IMR-90 (cell line): ENCODE measurements around the gene DDX10. TPM values are rescaled to one million over a fixed set of nuclear protein-coding genes. Genes with fewer than 3 reads are reported as not detected.

ENCODE experiments used
- ATAC-seq: fragments of 200-7000 bp; cut with Tn5 transposase; 2 replicates; pipeline ENCODE4 v1.9.1; 2020; ENCODE audit warnings: low read depth, mild to moderate bottlenecking, moderate library complexity
- BruUV-seq: library from RNA; stranded (reverse); fragments of 400-500 nt; replicated peaks from 2 replicates; lab custom pipeline; 2021; lab: Mats Ljungman, UMichigan
- CTCF ChIA-PET: fragments of 300-600 bp; formaldehyde crosslinking; extraction: SDS; loops from one replicate; lab custom pipeline; 2021; ENCODE audit warnings: antibody characterized with exemption; lab: Yijun Ruan, JAX
- POLR2A ChIA-PET: fragments of 300-600 bp; sonication (Branson Sonifier 250); formaldehyde crosslinking; loops from one replicate; lab custom pipeline; 2022; ENCODE audit warnings: antibody characterized with exemption; ENCODE audit not compliant: unreplicated experiment; lab: Charles Lee
- DNase-seq: peaks from one replicate; pipeline ENCODE4 v3.0.0; 2013
- H2AFZ ChIP-seq: replicated peaks from 2 replicates; pipeline ENCODE3; 2013; ENCODE audit warnings: low read length, mild to moderate bottlenecking; ENCODE audit not compliant: poor library complexity
- H2AK5ac ChIP-seq: 2 replicates; pipeline ENCODE4 v1.6.1; 2013; ENCODE audit warnings: low read depth, low read length, inconsistent platforms
- H2AK9ac ChIP-seq: replicated peaks from 2 replicates; pipeline ENCODE3; 2013; ENCODE audit warnings: mild to moderate bottlenecking, low read depth, low read length, moderate library complexity; ENCODE audit not compliant: poor library complexity
- H2BK120ac ChIP-seq: 2 replicates; pipeline ENCODE4 v1.6.1; 2013; ENCODE audit warnings: low read depth, low read length, inconsistent platforms
- H2BK15ac ChIP-seq: 3 replicates; pipeline ENCODE4 v1.6.1; 2013; ENCODE audit warnings: low read depth, low read length, inconsistent platforms
- H2BK20ac ChIP-seq: 2 replicates; pipeline ENCODE4 v1.6.1; 2013; ENCODE audit warnings: low read depth, mild to moderate bottlenecking, inconsistent platforms, low read length, moderate library complexity
- H2BK5ac ChIP-seq: 2 replicates; pipeline ENCODE4 v1.6.1; 2013; ENCODE audit warnings: mild to moderate bottlenecking, low read depth, low read length, inconsistent platforms; ENCODE audit not compliant: poor library complexity, severe bottlenecking
- H3K14ac ChIP-seq: replicated peaks from 2 replicates; pipeline ENCODE4 v1.6.1; 2013; ENCODE audit warnings: low read depth, low read length, inconsistent platforms
- H3K18ac ChIP-seq: 2 replicates; pipeline ENCODE4 v1.6.1; 2013; ENCODE audit warnings: low read depth, low read length, control low read depth
- H3K23ac ChIP-seq: 2 replicates; pipeline ENCODE4 v1.6.1; 2013; ENCODE audit warnings: low read depth, low read length, inconsistent platforms
- H3K27ac ChIP-seq: 2 replicates; pipeline ENCODE4 v1.5.1; 2013; ENCODE audit warnings: mild to moderate bottlenecking, control low read depth, low read length; ENCODE audit not compliant: insufficient read depth
- H3K27me3 ChIP-seq: 2 replicates; pipeline ENCODE4 v1.6.1; 2013; ENCODE audit warnings: low read length; ENCODE audit not compliant: control insufficient read depth, insufficient read depth
- H3K36me3 ChIP-seq: 2 replicates; pipeline ENCODE4 v1.6.1; 2013; ENCODE audit warnings: low read length, mixed read lengths; ENCODE audit not compliant: control insufficient read depth, insufficient read depth
- H3K4ac ChIP-seq: 2 replicates; pipeline ENCODE4 v1.6.1; 2013; ENCODE audit warnings: low read depth, low read length, inconsistent platforms
- H3K4me1 ChIP-seq: 2 replicates; pipeline ENCODE4 v1.6.1; 2013; ENCODE audit warnings: low read length, mixed read lengths; ENCODE audit not compliant: control insufficient read depth, insufficient read depth
- H3K4me2 ChIP-seq: 2 replicates; pipeline ENCODE4 v1.6.1; 2013; ENCODE audit warnings: low read depth, mild to moderate bottlenecking, control low read depth, low read length, moderate library complexity
- H3K4me3 ChIP-seq: 2 replicates; pipeline ENCODE4 v1.5.1; 2013; ENCODE audit warnings: low read depth, mild to moderate bottlenecking, control low read depth, low read length, moderate library complexity; ENCODE audit not compliant: insufficient read depth
- H3K56ac ChIP-seq: 2 replicates; pipeline ENCODE4 v1.6.1; 2013; ENCODE audit warnings: low read length, inconsistent platforms; ENCODE audit not compliant: insufficient read depth; ENCODE audit errors: extremely low read depth
- H3K79me1 ChIP-seq, 2 experiments: 2 replicates each; pipeline ENCODE4 v1.6.1; 2013; ENCODE audit warnings: low read length in 2 of 2, inconsistent platforms in 1 of 2, low read depth in 1 of 2
- H3K9ac ChIP-seq: 2 replicates; pipeline ENCODE4 v1.6.1; 2013; ENCODE audit warnings: low read depth, low read length, control low read depth
- H3K9me1 ChIP-seq: 2 replicates; pipeline ENCODE4 v1.6.1; 2013; ENCODE audit warnings: low read length, inconsistent platforms; ENCODE audit not compliant: insufficient read depth
- H3K9me3 ChIP-seq: 2 replicates; pipeline ENCODE4 v1.6.1; 2013; ENCODE audit warnings: low read length; ENCODE audit not compliant: control insufficient read depth, insufficient read depth
- H4K20me1 ChIP-seq: 2 replicates; pipeline ENCODE4 v1.6.1; 2013; ENCODE audit warnings: low read length, inconsistent platforms; ENCODE audit not compliant: insufficient read depth
- H4K5ac ChIP-seq: 2 replicates; pipeline ENCODE4 v1.6.1; 2013; ENCODE audit warnings: mild to moderate bottlenecking, low read depth, low read length, control low read depth
- H4K8ac ChIP-seq, 2 experiments: 2 replicates each; pipeline ENCODE4 v1.6.1; 2013; ENCODE audit warnings: low read depth in 2 of 2, low read length in 2 of 2, control low read depth in 1 of 2, inconsistent platforms in 1 of 2
- H4K91ac ChIP-seq: 2 replicates; pipeline ENCODE4 v1.6.1; 2013; ENCODE audit warnings: low read depth, low read length, inconsistent platforms; ENCODE audit not compliant: insufficient read depth
- BHLHE40 ChIP-seq: fragments of 150-350 bp; IDR thresholded peaks from 2 replicates; pipeline ENCODE4 v1.6.1; 2016; ENCODE audit warnings: mild to moderate bottlenecking, low read depth, low read length
- CEBPB ChIP-seq: IDR thresholded peaks from 2 replicates; pipeline ENCODE4 v1.6.1; 2012; ENCODE audit warnings: low read depth, low read length, improper control_type of control experiment
- CTCF ChIP-seq: conservative IDR thresholded peaks from 2 replicates; pipeline ENCODE4 v1.5.1; 2012; ENCODE audit warnings: mild to moderate bottlenecking, low read depth, low read length, improper control_type of control experiment
- ELK1 ChIP-seq: fragments of 150-350 bp; IDR thresholded peaks from 2 replicates; pipeline ENCODE4 v1.6.1; 2016; ENCODE audit warnings: low read depth, mild to moderate bottlenecking, low read length, moderate library complexity, borderline replicate concordance
- FOS ChIP-seq: fragments of 150-350 bp; IDR thresholded peaks from 2 replicates; pipeline ENCODE4 v1.6.1; 2016; ENCODE audit warnings: low read depth, low read length
- MAFK ChIP-seq: IDR thresholded peaks from 2 replicates; pipeline ENCODE4 v1.6.1; 2012; ENCODE audit warnings: low read depth, low read length, improper control_type of control experiment
- MAZ ChIP-seq: IDR thresholded peaks from 2 replicates; pipeline ENCODE4 v1.6.1; 2012; ENCODE audit warnings: low read depth, mild to moderate bottlenecking, low read length, improper control_type of control experiment, moderate library complexity, borderline replicate concordance
- MXI1 ChIP-seq: IDR thresholded peaks from 2 replicates; pipeline ENCODE4 v1.6.1; 2012; ENCODE audit warnings: low read depth, mild to moderate bottlenecking, low read length, moderate library complexity, borderline replicate concordance
- NFE2L2 ChIP-seq: fragments of 150-350 bp; IDR thresholded peaks from 2 replicates; pipeline ENCODE4 v1.6.1; 2016; ENCODE audit warnings: low read depth, mild to moderate bottlenecking, low read length
- POLR2A ChIP-seq: IDR thresholded peaks from 2 replicates; pipeline ENCODE4 v1.6.1; 2012; ENCODE audit warnings: mild to moderate bottlenecking, low read depth, low read length
- RAD21 ChIP-seq: IDR thresholded peaks from 2 replicates; pipeline ENCODE4 v1.6.1; 2012; ENCODE audit warnings: low read length, improper control_type of control experiment
- RCOR1 ChIP-seq: IDR thresholded peaks from 2 replicates; pipeline ENCODE4 v1.6.1; 2012; ENCODE audit warnings: mild to moderate bottlenecking, low read length, improper control_type of control experiment; ENCODE audit not compliant: insufficient replicate concordance
- RFX5 ChIP-seq: IDR thresholded peaks from 2 replicates; pipeline ENCODE4 v1.8.0; 2012; ENCODE audit warnings: low read depth, mild to moderate bottlenecking, low read length, moderate library complexity
- SMC3 ChIP-seq: fragments of 150-350 bp; IDR thresholded peaks from 2 replicates; pipeline ENCODE4 v1.6.1; 2016; ENCODE audit warnings: low read depth, mild to moderate bottlenecking, antibody characterized with exemption, low read length, moderate library complexity
- USF2 ChIP-seq: fragments of 150-350 bp; IDR thresholded peaks from 2 replicates; pipeline ENCODE4 v1.6.1; 2017; ENCODE audit warnings: mild to moderate bottlenecking, antibody characterized with exemption, low read length, low read depth
- WGBS, 2 experiments: methylation state at CpG; one replicate each; pipeline versions ENCODE4 v1.1.5 to v1.1.7; 2013; ENCODE audit warnings: missing lambda C conversion rate in 2 of 2; ENCODE audit not compliant: insufficient read length in 1 of 2; ENCODE audit errors: extremely low coverage in 2 of 2; 5-methylcytosine and 5-hydroxymethylcytosine counted together
- dilution Hi-C: fragments of 300-500 bp; cut with HindIII; formaldehyde crosslinking; loops from one replicate; pipeline ENCODE4 v1.14.3; 2018; ENCODE audit warnings: low sequenced_read_pairs; ENCODE audit not compliant: unreplicated experiment
- in situ Hi-C: fragments of 300-500 bp; cut with MboI; formaldehyde crosslinking; loops from 3 replicates; pipeline ENCODE4 v1.14.3; 2019; ENCODE audit warnings: low sequenced_read_pairs, inconsistent platforms, mixed read lengths
- intact Hi-C: fragments of 100-400 bp; cut with micrococcal nuclease; formaldehyde crosslinking; loops from 2 replicates; pipeline ENCODE4 v1.10.0; 2022
- polyA plus RNA-seq, 3 experiments: library from polyadenylated mRNA; depleted of rRNA; stranded (reverse); fragments of >200 nt; gene quantifications; 2 replicates each; pipeline ENCODE4 v1.2.3, GENCODE V29; 2012; ENCODE audit warnings: low replicate concordance in 1 of 3
- total RNA-seq: library from RNA; depleted of rRNA; stranded (reverse); fragments of >200 nt; gene quantifications from 2 replicates; pipeline ENCODE4 v1.2.3, GENCODE V29; 2012

Gene DDX10
- total and polyA plus RNA-seq, 2 of the 4 experiments (the other 2 are of a cell fraction), result 20.0 to 31.9 TPM

- Histone ChIP-seq H3K79me1 (no peaks in the 10 kb centered on the region), H3K56ac (no peak overlapping the region), H3K4me2 (no peak overlapping the region), H2AK5ac (no peak overlapping the region), H3K9me1 (peaks cover 5% of the 10 kb centered on the region; the same call in 1 of the 2 replicates), H4K91ac (no peak overlapping the region), H2BK20ac (no peak overlapping the region), H4K20me1 (no peaks in the 10 kb centered on the region), H2BK15ac (no peak overlapping the region), H2BK120ac (no peak overlapping the region), H3K4me3 (no peak overlapping the region), H3K23ac (no peak overlapping the region), H3K4ac (no peak overlapping the region), H3K9me3 (no peaks in the 10 kb centered on the region), H3K36me3 (no peaks in the 10 kb centered on the region), H3K14ac (no peak overlapping the region), H2AK9ac (no peak overlapping the region), H2BK5ac (no peak overlapping the region), H4K8ac (no peak overlapping the region), H2AFZ (no peak overlapping the region), H3K4me1 (peaks cover 5% of the 10 kb centered on the region), H3K27me3 (no peaks in the 10 kb centered on the region), H4K5ac (no peak overlapping the region), H3K18ac (no peak overlapping the region), H3K27ac (no peak overlapping the region), H3K9ac (no peak overlapping the region)
- POLR2A ChIA-PET, result no interaction called here
- WGBS, 2 experiments, result no CpG with 5 or more reads among the region's 6 CpGs
- no peak for TF ChIP-seq FOS
- no peak for TF ChIP-seq RFX5
- no peak for TF ChIP-seq CEBPB
- no peak for TF ChIP-seq MXI1
- no peak for TF ChIP-seq CTCF
- no peak for TF ChIP-seq BHLHE40
- TF ChIP-seq USF2, result no peak
- TF ChIP-seq NFE2L2, result no peak
- no peak for TF ChIP-seq MAZ
- no peak for TF ChIP-seq RAD21
- no peak for TF ChIP-seq POLR2A
- TF ChIP-seq RCOR1, result no peak
- TF ChIP-seq ELK1, result no peak
- no peak for TF ChIP-seq SMC3
- TF ChIP-seq MAFK, result no peak
- CTCF ChIA-PET, result no interaction called here
- dilution Hi-C loops, result no loop called here
- intact Hi-C loops, result no loop called here
- in situ Hi-C loops, result no loop called here
- BruUV-seq, result no TSS peak
- no peak for ATAC-seq
- no peak for DNase-seq
These were observed 319.0 kb downstream of the DDX10 start for GRCh38 chr11:108983636-108984420.
